ENCODE measurements around the gene MTAP.

Gene MTAP

GRCh38 chr9:21931428-21931827 is 129.0 kb downstream of the MTAP start:
- Histone ChIP-seq H3K36me3 (ENCODE audit: insufficient read depth, low read length) (peaks cover 22% of the 10 kb centered on the region; the same call in 1 of the 2 replicates), H2AFZ (ENCODE audit: low read depth, low read length) (no peak overlapping the region), H3K9ac (ENCODE audit: low read depth, low read length) (no peak overlapping the region), H3K27me3 (ENCODE audit: insufficient read depth, low read length, poor library complexity) (no peaks in the 10 kb centered on the region), H3K4me2 (ENCODE audit: insufficient read depth, low read length) (no peak overlapping the region), H3K9me3 (ENCODE audit: insufficient read depth, low read length, severe bottlenecking) (no peaks in the 10 kb centered on the region), H3K4me1 (ENCODE audit: insufficient read depth, low read length) (no peaks in the 10 kb centered on the region), H4K20me1 (ENCODE audit: insufficient read depth, low read length) (no peaks in the 10 kb centered on the region), H3K79me2 (ENCODE audit: insufficient read depth, low read length) (no peaks in the 10 kb centered on the region), H3K4me3 (ENCODE audit: low read depth in 1 of 2, low read length in 2 of 2) (no peak overlapping the region), H3K27ac (ENCODE audit: low read length) (no peak overlapping the region)
- TF ChIP-seq CTCF (IDR thresholded peaks at IDR 0.05; ENCODE audit: borderline replicate concordance, extremely low read depth, low read length, poor library complexity, severe bottlenecking): no peak
- TF ChIP-seq EZH2 (IDR thresholded peaks at IDR 0.05; ENCODE audit: borderline replicate concordance, low read depth, low read length, severe bottlenecking): no peak
- ATAC-seq (ENCODE audit: insufficient read depth, low read depth) (no peak), DNase-seq (no peak)

DNA sequence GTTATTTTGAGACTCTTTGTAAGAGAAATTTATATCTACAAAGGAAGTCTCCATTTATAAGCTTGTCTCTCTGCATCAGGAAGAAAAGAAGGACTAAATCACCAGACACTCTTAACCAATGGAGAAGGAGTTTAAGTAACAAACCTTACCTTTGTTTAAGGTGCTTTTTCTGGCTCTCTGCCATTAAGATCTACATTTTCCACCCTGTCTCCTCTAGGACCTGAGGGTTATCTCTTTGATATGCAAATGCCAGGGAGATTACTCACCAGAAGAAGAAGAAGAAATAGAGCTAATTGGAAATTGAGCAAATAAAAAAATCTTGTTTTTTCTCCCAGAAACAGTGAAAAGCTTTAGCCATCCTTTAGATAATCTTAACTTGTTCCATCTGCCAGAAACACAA is 130.8 kb downstream of the MTAP start:
- TF ChIP-seq EZH2 (IDR thresholded peaks at IDR 0.05; ENCODE audit: borderline replicate concordance, low read depth, low read length, severe bottlenecking): no peak
- TF ChIP-seq CTCF (IDR thresholded peaks at IDR 0.05; ENCODE audit: borderline replicate concordance, extremely low read depth, low read length, poor library complexity, severe bottlenecking): no peak
- ATAC-seq (ENCODE audit: insufficient read depth, low read depth): no peak
- no peaks in the 10 kb centered on the region for H3K79me2 ChIP-seq (ENCODE audit: insufficient read depth, low read length)
- no peaks in the 10 kb centered on the region for H4K20me1 ChIP-seq (ENCODE audit: insufficient read depth, low read length)
- H3K9me3 ChIP-seq (ENCODE audit: insufficient read depth, low read length, severe bottlenecking): no peaks in the 10 kb centered on the region
- no peak overlapping the region for H3K9ac ChIP-seq (ENCODE audit: low read depth, low read length)
- H2AFZ ChIP-seq (ENCODE audit: low read depth, low read length): no peak overlapping the region
- H3K27me3 ChIP-seq (ENCODE audit: insufficient read depth, low read length, poor library complexity): no peaks in the 10 kb centered on the region
- H3K4me1 ChIP-seq (ENCODE audit: insufficient read depth, low read length): no peaks in the 10 kb centered on the region
- no peak for DNase-seq
- peaks cover 22% of the 10 kb centered on the region; the same call in 1 of the 2 replicates for H3K36me3 ChIP-seq (ENCODE audit: insufficient read depth, low read length)
- H3K4me2 ChIP-seq (ENCODE audit: insufficient read depth, low read length): no peak overlapping the region
- H3K27ac ChIP-seq (ENCODE audit: low read length): no peak overlapping the region
- no peak overlapping the region for H3K4me3 ChIP-seq (ENCODE audit: low read depth in 1 of 2, low read length in 2 of 2)

- Histone ChIP-seq H3K4me2 (ENCODE audit: insufficient read depth, low read length) (no peak overlapping the region), H3K9ac (ENCODE audit: low read depth, low read length) (no peak overlapping the region)
- TF ChIP-seq CTCF (IDR thresholded peaks at IDR 0.05; ENCODE audit: borderline replicate concordance, extremely low read depth, low read length, poor library complexity, severe bottlenecking) (no peak), EZH2 (IDR thresholded peaks at IDR 0.05; ENCODE audit: borderline replicate concordance, low read depth, low read length, severe bottlenecking) (no peak)
These were observed 131.4 kb downstream of the MTAP start for GRCh38 chr9:21933865-21934264.

GRCh38 chr9:21935631-21936030 is 133.2 kb downstream of the MTAP start:
- TF ChIP-seq EZH2 (IDR thresholded peaks at IDR 0.05; ENCODE audit: borderline replicate concordance, low read depth, low read length, severe bottlenecking) (no peak), CTCF (IDR thresholded peaks at IDR 0.05; ENCODE audit: borderline replicate concordance, extremely low read depth, low read length, poor library complexity, severe bottlenecking) (no peak)
- DNase-seq (no peak), ATAC-seq (ENCODE audit: insufficient read depth, low read depth) (no peak)
- H3K36me3 ChIP-seq (ENCODE audit: insufficient read depth, low read length): peaks cover 15% of the 10 kb centered on the region; the same call in 1 of the 2 replicates
- no peak overlapping the region for H2AFZ ChIP-seq (ENCODE audit: low read depth, low read length)
- H3K79me2 ChIP-seq (ENCODE audit: insufficient read depth, low read length): no peaks in the 10 kb centered on the region
- no peaks in the 10 kb centered on the region for H3K4me1 ChIP-seq (ENCODE audit: insufficient read depth, low read length)
- no peak overlapping the region for H3K27ac ChIP-seq (ENCODE audit: low read length)
- no peaks in the 10 kb centered on the region for H3K9me3 ChIP-seq (ENCODE audit: insufficient read depth, low read length, severe bottlenecking)
- no peaks in the 10 kb centered on the region for H4K20me1 ChIP-seq (ENCODE audit: insufficient read depth, low read length)
- H3K9ac ChIP-seq (ENCODE audit: low read depth, low read length): no peak overlapping the region
- H3K4me2 ChIP-seq (ENCODE audit: insufficient read depth, low read length): no peak overlapping the region
- no peak overlapping the region for H3K4me3 ChIP-seq (ENCODE audit: low read depth in 1 of 2, low read length in 2 of 2)
- H3K27me3 ChIP-seq (ENCODE audit: insufficient read depth, low read length, poor library complexity): no peaks in the 10 kb centered on the region

More at GRCh38 chr9:21933865-21934264, 131.4 kb downstream of the MTAP start:
- no peaks in the 10 kb centered on the region for H3K79me2 ChIP-seq (ENCODE audit: insufficient read depth, low read length)
- no peaks in the 10 kb centered on the region for H4K20me1 ChIP-seq (ENCODE audit: insufficient read depth, low read length)
- no peaks in the 10 kb centered on the region for H3K27me3 ChIP-seq (ENCODE audit: insufficient read depth, low read length, poor library complexity)
- no peaks in the 10 kb centered on the region for H3K9me3 ChIP-seq (ENCODE audit: insufficient read depth, low read length, severe bottlenecking)
- DNase-seq (no peak), ATAC-seq (ENCODE audit: insufficient read depth, low read depth) (no peak)
- no peak overlapping the region for H2AFZ ChIP-seq (ENCODE audit: low read depth, low read length)
- no peak overlapping the region for H3K4me3 ChIP-seq (ENCODE audit: low read depth in 1 of 2, low read length in 2 of 2)
- H3K27ac ChIP-seq (ENCODE audit: low read length): no peak overlapping the region
- H3K36me3 ChIP-seq (ENCODE audit: insufficient read depth, low read length): peaks cover 22% of the 10 kb centered on the region; the same call in 1 of the 2 replicates
- H3K4me1 ChIP-seq (ENCODE audit: insufficient read depth, low read length): no peaks in the 10 kb centered on the region
